PC-9 (cell line): ENCODE measurements around the gene PIGN. TPM values are rescaled to one million over a fixed set of nuclear protein-coding genes. Genes with fewer than 3 reads are reported as not detected.

Experiments used
- BruUV-seq: library from RNA; stranded (reverse); fragments of 400-500 nt; replicated peaks from 2 replicates; lab custom pipeline; 2021; lab: Mats Ljungman, UMichigan
- CTCF ChIA-PET: fragments of 300-600 bp; sonication (Branson Sonifier 250); formaldehyde crosslinking; loops from one replicate; lab custom pipeline; 2022; ENCODE audit warnings: antibody characterized with exemption; lab: Charles Lee
- POLR2A ChIA-PET: fragments of 300-600 bp; sonication (Branson Sonifier 250); formaldehyde crosslinking; loops from one replicate; lab custom pipeline; 2022; ENCODE audit warnings: antibody characterized with exemption; ENCODE audit not compliant: unreplicated experiment; lab: Charles Lee
- DNase-seq, 2 experiments: peaks; one replicate each; pipeline versions ENCODE4 v3.0.0 to v3.0.0-alpha.2; 2015 to 2022; ENCODE audit warnings: mixed read lengths in 1 of 2
- H2AFZ ChIP-seq: fragments of 200-600 bp; sonication (generic); 2 replicates; pipeline ENCODE4 v1.8.1; 2017; ENCODE audit warnings: antibody characterized with exemption
- H3F3A ChIP-seq: fragments of 200-600 bp; sonication (generic); 2 replicates; pipeline ENCODE4 v1.8.1; 2017; ENCODE audit warnings: antibody characterized with exemption, mild to moderate bottlenecking, low read depth; ENCODE audit not compliant: insufficient read depth
- H3K27ac ChIP-seq: fragments of 200-600 bp; sonication (generic); 2 replicates; pipeline ENCODE4 v1.6.1; 2016; ENCODE audit warnings: mixed run types
- H3K27me3 ChIP-seq: fragments of 200-600 bp; sonication (generic); 2 replicates; pipeline ENCODE4 v1.6.1; 2016; ENCODE audit warnings: low read depth, mixed run types; ENCODE audit not compliant: insufficient read depth
- H3K36me3 ChIP-seq: fragments of 200-600 bp; sonication (generic); 2 replicates; pipeline ENCODE4 v1.6.1; 2016; ENCODE audit warnings: low read depth, mixed run types
- H3K4me1 ChIP-seq: fragments of 200-600 bp; sonication (generic); replicated peaks from 2 replicates; pipeline ENCODE4 v1.6.1; 2016; ENCODE audit warnings: mixed run types; ENCODE audit not compliant: insufficient read depth
- H3K4me2 ChIP-seq: fragments of 200-600 bp; sonication (generic); 2 replicates; pipeline ENCODE4 v1.6.1; 2017; ENCODE audit warnings: mixed run types
- H3K4me3 ChIP-seq: fragments of 200-600 bp; sonication (generic); 2 replicates; pipeline ENCODE4 v1.6.1; 2016; ENCODE audit warnings: mixed run types
- H3K79me2 ChIP-seq: fragments of 200-600 bp; sonication (generic); 2 replicates; pipeline ENCODE4 v1.6.1; 2017; ENCODE audit warnings: low read depth, mixed run types
- H3K9me2 ChIP-seq: fragments of 200-600 bp; sonication (generic); 2 replicates; pipeline ENCODE4 v1.8.1; 2017; ENCODE audit warnings: mild to moderate bottlenecking; ENCODE audit not compliant: insufficient read depth
- H3K9me3 ChIP-seq: fragments of 200-600 bp; sonication (generic); 2 replicates; pipeline ENCODE4 v1.8.1; 2016; ENCODE audit warnings: low read depth; ENCODE audit not compliant: insufficient read depth
- H4K20me1 ChIP-seq: fragments of 200-600 bp; sonication (generic); 2 replicates; pipeline ENCODE4 v1.8.1; 2017; ENCODE audit not compliant: insufficient read depth
- CTCF ChIP-seq: fragments of 200-600 bp; sonication (generic); conservative IDR thresholded peaks from 2 replicates; pipeline ENCODE4 v1.6.1; 2017; ENCODE audit warnings: mixed run types, antibody characterized with exemption, mild to moderate bottlenecking, moderate library complexity
- EZH2 ChIP-seq: fragments of 200-600 bp; sonication (generic); IDR thresholded peaks from 2 replicates; pipeline ENCODE4 v1.8.0; 2017; ENCODE audit warnings: antibody characterized with exemption, low read depth
- intact Hi-C: fragments of 100-400 bp; cut with micrococcal nuclease; formaldehyde crosslinking; loops from one replicate; pipeline ENCODE4 v1.10.0; 2022; ENCODE audit not compliant: unreplicated experiment
- total RNA-seq: library from RNA; stranded (reverse); gene quantifications from 2 replicates; pipeline ENCODE4 v1.2.3, GENCODE V29; 2021

The PIGN gene
- total RNA-seq, 1 experiment from 2014 or later: 20.3 TPM

- no peak overlapping the region for H2AFZ ChIP-seq
- DNase-seq: no peak
- no peak overlapping the region for H3K4me2 ChIP-seq
- no peaks in the 10 kb centered on the region for H4K20me1 ChIP-seq
- BruUV-seq: no TSS peak
- no peaks in the 10 kb centered on the region for H3K36me3 ChIP-seq
- no peaks in the 10 kb centered on the region for H3K79me2 ChIP-seq
- TF ChIP-seq CTCF (no peak), EZH2 (no peak)
- H3K4me3 ChIP-seq: no peak overlapping the region
- intact Hi-C loops: no loop called here
- POLR2A ChIA-PET: no interaction called here
- no peak overlapping the region for H3K27ac ChIP-seq
- no peaks in the 10 kb centered on the region for H3K4me1 ChIP-seq
- no peaks in the 10 kb centered on the region for H3F3A ChIP-seq
- H3K27me3 ChIP-seq: no peaks in the 10 kb centered on the region
- CTCF ChIA-PET: no interaction called here
- H3K9me2 ChIP-seq: no peaks in the 10 kb centered on the region
- H3K9me3 ChIP-seq: no peaks in the 10 kb centered on the region
Measured at GRCh38 chr18:62071071-62071470, 115.8 kb downstream of the PIGN start.

- no TSS peak for BruUV-seq
- no peaks in the 10 kb centered on the region for H3K27me3 ChIP-seq
- H3K27ac ChIP-seq: no peak overlapping the region
- no peaks in the 10 kb centered on the region for H3K36me3 ChIP-seq
- no peaks in the 10 kb centered on the region for H3K4me1 ChIP-seq
- H2AFZ ChIP-seq: no peak overlapping the region
- no peaks in the 10 kb centered on the region for H3F3A ChIP-seq
- POLR2A ChIA-PET: no interaction called here
- no peak for DNase-seq
- no peaks in the 10 kb centered on the region for H3K9me2 ChIP-seq
- CTCF ChIA-PET: no interaction called here
- intact Hi-C loops: no loop called here
- H4K20me1 ChIP-seq: no peaks in the 10 kb centered on the region
- no peaks in the 10 kb centered on the region for H3K79me2 ChIP-seq
- no peaks in the 10 kb centered on the region for H3K9me3 ChIP-seq
- no peak overlapping the region for H3K4me3 ChIP-seq
- no peak for TF ChIP-seq EZH2
- no peak for TF ChIP-seq CTCF
- no peak overlapping the region for H3K4me2 ChIP-seq
Measured at GRCh38 chr18:62070302-62070701, 116.6 kb downstream of the PIGN start.

GRCh38 chr18:62069556-62069955 lies 117.3 kb downstream of the PIGN start:
- no peaks in the 10 kb centered on the region for H3K36me3 ChIP-seq
- no peaks in the 10 kb centered on the region for H3K27me3 ChIP-seq
- ChIA-PET POLR2A (no interaction called here), CTCF (no interaction called here)
- no peak overlapping the region for H3K4me2 ChIP-seq
- no peak overlapping the region for H2AFZ ChIP-seq
- H3K4me3 ChIP-seq: no peak overlapping the region
- no peak for DNase-seq
- intact Hi-C loops: no loop called here
- H3F3A ChIP-seq: no peaks in the 10 kb centered on the region
- no peak overlapping the region for H3K27ac ChIP-seq
- H4K20me1 ChIP-seq: no peaks in the 10 kb centered on the region
- BruUV-seq: no TSS peak
- no peaks in the 10 kb centered on the region for H3K4me1 ChIP-seq
- no peaks in the 10 kb centered on the region for H3K79me2 ChIP-seq
- no peaks in the 10 kb centered on the region for H3K9me3 ChIP-seq
- H3K9me2 ChIP-seq: no peaks in the 10 kb centered on the region
- TF ChIP-seq CTCF (no peak), EZH2 (no peak)
